AG08396 (cell line): ENCODE results near the gene CTTN.
"Not testable (repeated sequence)": the region's sequence is repeated elsewhere in the genome, so short reads cannot be mapped to it uniquely, and the experiment has no call there.

Source experiments
- DNase-seq: peaks from one replicate; pipeline ENCODE4 v3.0.0; 2012; ENCODE audit warnings: low spot score, mixed read lengths

The CTTN gene

GRCh38 chr11:70381872-70382861 lies 16.2 kb upstream of the CTTN start:
- peak; percentile 87 for DNase-seq

- no peak for DNase-seq
Observed at GRCh38 chr11:70383664-70384565, 14.4 kb upstream of the CTTN start.

GRCh38 chr11:70384566-70385152 lies 13.7 kb upstream of the CTTN start:
- DNase-seq, result no peak

GRCh38 chr11:70387564-70387963 lies 10.8 kb upstream of the CTTN start:
- DNase-seq, result no peak

GRCh38 chr11:70389201-70389600 lies 9.1 kb upstream of the CTTN start:
- no peak for DNase-seq

- not testable (repeated sequence) for DNase-seq
Observed at GRCh38 chr11:70390882-70391281, 7.4 kb upstream of the CTTN start.

- DNase-seq, result no peak
Observed at GRCh38 chr11:70394211-70394950, 3.9 kb upstream of the CTTN start.

- DNase-seq, result no peak
Observed at GRCh38 chr11:70397336-70397982, 870 bp upstream of the CTTN start.

GRCh38 chr11:70398834-70399680 lies 728 bp downstream of the CTTN start:
- DNase-seq, result no peak

- DNase-seq, result peak; percentile 95
Observed at GRCh38 chr11:70399681-70400112, 1.4 kb downstream of the CTTN start.

GRCh38 chr11:70400643-70401042 lies 2.3 kb downstream of the CTTN start:
- DNase-seq, result no peak

- DNase-seq, result no peak
Observed at GRCh38 chr11:70402016-70402415, 3.7 kb downstream of the CTTN start.

GRCh38 chr11:70402685-70403084 lies 4.4 kb downstream of the CTTN start:
- no peak for DNase-seq

- DNase-seq, result no peak
Observed at GRCh38 chr11:70404244-70404643, 5.9 kb downstream of the CTTN start.

GRCh38 chr11:70405679-70406395 lies 7.5 kb downstream of the CTTN start:
- no peak for DNase-seq

GRCh38 chr11:70407121-70407520 lies 8.8 kb downstream of the CTTN start:
- no peak for DNase-seq

GRCh38 chr11:70407814-70408213 lies 9.5 kb downstream of the CTTN start:
- no peak for DNase-seq

- not testable (repeated sequence) for DNase-seq
Observed at GRCh38 chr11:70408326-70408725, 10.0 kb downstream of the CTTN start.

GRCh38 chr11:70409437-70409836 lies 11.1 kb downstream of the CTTN start:
- DNase-seq, result no peak
